Right atrium auricular region (tissue), 2 donors: Measurements from ENCODE around the gene ACE. TPM values are rescaled to one million over a fixed set of nuclear protein-coding genes. Genes with fewer than 3 reads are reported as not detected.

ENCODE experiments used
- DNase-seq: peaks from one replicate; pipeline ENCODE4 v3.0.0-alpha.2; 2019; ENCODE audit warnings: low spot score
- H3K27ac ChIP-seq, 2 donors: fragments of 200-600 bp; sonication (generic); 1 replicate in 1 of 2; 2 replicates in 1 of 2; pipeline ENCODE4 v1.5.1; 2016 to 2019
- H3K27me3 ChIP-seq, 2 donors: fragments of 200-600 bp; sonication (generic); one replicate each; pipeline versions ENCODE4 v1.5.1 to v1.6.0; 2017 to 2019
- H3K36me3 ChIP-seq: fragments of 200-600 bp; sonication (generic); one replicate; pipeline ENCODE4 v1.5.1; 2016
- H3K4me1 ChIP-seq, 2 donors: fragments of 200-600 bp; sonication (generic); one replicate each; pipeline versions ENCODE4 v1.5.1 to v1.6.0; 2017 to 2019
- H3K4me3 ChIP-seq, 2 donors: fragments of 200-600 bp; sonication (generic); 1 replicate in 1 of 2; 2 replicates in 1 of 2; pipeline ENCODE4 v1.5.1; 2017 to 2019; ENCODE audit warnings: mild to moderate bottlenecking in 1 of 2, moderate library complexity in 1 of 2
- H3K9me3 ChIP-seq, 2 donors: fragments of 200-600 bp; sonication (generic); one replicate each; pipeline ENCODE4 v1.5.1; 2019
- CTCF ChIP-seq, 2 donors: fragments of 200-600 bp; sonication (generic); IDR thresholded peaks; one replicate each; pipeline ENCODE4 v1.5.1; 2019; ENCODE audit warnings: antibody characterized with exemption in 2 of 2
- total RNA-seq, 2 donors: library from RNA; depleted of rRNA; stranded (reverse); fragments of >200 nt; gene quantifications; one replicate each; pipeline ENCODE4 v1.1.0, GENCODE V29; 2016

The ACE gene
- total RNA-seq, 2 donors from 2014 or later = 3.4 to 4.0 TPM

- H3K4me1 ChIP-seq = peaks cover 0 to 93% of the 10 kb centered on the region in 2 donors
- no peak for TF ChIP-seq CTCF (IDR thresholded peaks at IDR 0.05)
These were observed 38.5 kb upstream of the ACE start for GRCh38 chr17:63438092-63439051.

GRCh38 chr17:63439687-63440086 is 37.2 kb upstream of the ACE start:
- Histone ChIP-seq H3K9me3 (no peaks in the 10 kb centered on the region), H3K36me3 (no peaks in the 10 kb centered on the region), H3K4me3 (peak overlapping the region in 1 of 2 donors; percentile 13), H3K27me3 (no peaks in the 10 kb centered on the region), H3K27ac (peak overlapping the region; percentile 64 to 81), H3K4me1 (peaks cover 0 to 82% of the 10 kb centered on the region in 2 donors)
- no peak for DNase-seq
- TF ChIP-seq CTCF (IDR thresholded peaks at IDR 0.05) = no peak

More at GRCh38 chr17:63438092-63439051, 38.5 kb upstream of the ACE start:
- H3K27ac ChIP-seq = peak overlapping the region in 1 of 2 donors; percentile 64
- no peaks in the 10 kb centered on the region for H3K9me3 ChIP-seq
- H3K36me3 ChIP-seq = no peaks in the 10 kb centered on the region
- H3K27me3 ChIP-seq = no peaks in the 10 kb centered on the region
- H3K4me3 ChIP-seq = peak overlapping the region in 1 of 2 donors; percentile 15
- DNase-seq = no peak

- Histone ChIP-seq H3K4me1 (peaks cover 0 to 80% of the 10 kb centered on the region in 2 donors), H3K9me3 (no peaks in the 10 kb centered on the region), H3K27ac (peak overlapping the region; percentile 64 to 81), H3K27me3 (no peaks in the 10 kb centered on the region), H3K4me3 (peak overlapping the region in 1 of 2 donors; percentile 13), H3K36me3 (no peaks in the 10 kb centered on the region)
- DNase-seq = no peak
- peak in 1 of 2 donors; percentile 33 for TF ChIP-seq CTCF (IDR thresholded peaks at IDR 0.05)
These were observed 36.6 kb upstream of the ACE start for GRCh38 chr17:63440127-63440769.

GRCh38 chr17:63440770-63441335 is 36.0 kb upstream of the ACE start:
- no peak overlapping the region for H3K4me3 ChIP-seq
- no peak for TF ChIP-seq CTCF (IDR thresholded peaks at IDR 0.05)
- no peaks in the 10 kb centered on the region for H3K36me3 ChIP-seq
- no peak for DNase-seq
- peaks cover 0 to 80% of the 10 kb centered on the region in 2 donors for H3K4me1 ChIP-seq
- H3K27me3 ChIP-seq = no peaks in the 10 kb centered on the region
- H3K27ac ChIP-seq = peak overlapping the region; percentile 64 to 81
- H3K9me3 ChIP-seq = no peaks in the 10 kb centered on the region

- no peak for TF ChIP-seq CTCF (IDR thresholded peaks at IDR 0.05)
- no peak for DNase-seq
- no peaks in the 10 kb centered on the region for H3K27me3 ChIP-seq
- peak overlapping the region; percentile 39 to 81 for H3K27ac ChIP-seq
- H3K4me1 ChIP-seq = peaks cover 0 to 78% of the 10 kb centered on the region in 2 donors
- no peak overlapping the region for H3K4me3 ChIP-seq
- H3K36me3 ChIP-seq = no peaks in the 10 kb centered on the region
- no peaks in the 10 kb centered on the region for H3K9me3 ChIP-seq
These were observed 35.2 kb upstream of the ACE start for GRCh38 chr17:63441654-63442053.
